Chondrocyte (in vitro differentiated cells): ENCODE measurements around the gene PIGV. TPM values are rescaled to one million over a fixed set of nuclear protein-coding genes. Genes with fewer than 3 reads are reported as not detected.

ENCODE experiments used
- DNase-seq: peaks from one replicate; pipeline ENCODE4 v3.0.0; 2021; ENCODE audit warnings: mixed read lengths, low spot score
- H3K27ac Mint-ChIP-seq: one replicate; pipeline ENCODE4 v1.8.0; 2021; ENCODE audit warnings: mild to moderate bottlenecking, moderate library complexity, mixed read lengths; ENCODE audit not compliant: unreplicated experiment
- H3K27me3 Mint-ChIP-seq: 2 replicates; pipeline ENCODE4 v1.8.0; 2021; ENCODE audit warnings: low read depth, mixed read lengths
- H3K36me3 Mint-ChIP-seq: 2 replicates; pipeline ENCODE4 v1.8.0; 2021; ENCODE audit warnings: low read depth, mixed read lengths
- H3K4me1 Mint-ChIP-seq: 2 replicates; pipeline ENCODE4 v1.8.0; 2021; ENCODE audit warnings: low read depth, mild to moderate bottlenecking, mixed read lengths
- H3K4me3 Mint-ChIP-seq: one replicate; pipeline ENCODE4 v1.8.0; 2021; ENCODE audit warnings: mild to moderate bottlenecking, moderate library complexity, mixed read lengths; ENCODE audit not compliant: unreplicated experiment
- H3K9me3 Mint-ChIP-seq: 2 replicates; pipeline ENCODE4 v1.8.0; 2021; ENCODE audit warnings: low read depth, mixed read lengths
- CTCF ChIP-seq: fragments of 200-600 bp; sonication (generic); IDR thresholded peaks from 2 replicates; pipeline ENCODE4 v1.5.0; 2021; ENCODE audit warnings: antibody characterized with exemption, mild to moderate bottlenecking, moderate library complexity
- total RNA-seq: library from RNA; stranded (reverse); gene quantifications from 3 replicates; pipeline ENCODE4 v1.2.1, GENCODE V29; 2021

The PIGV gene
- total RNA-seq, 1 donor from 2014 or later: 12.4 TPM

GRCh38 chr1:26822737-26823395 lies 35.1 kb downstream of the PIGV start:
- Mint-ChIP-seq H3K4me1 (peaks cover 13% of the 10 kb centered on the region), H3K4me3 (no peak overlapping the region), H3K9me3 (no peaks in the 10 kb centered on the region), H3K27me3 (no peaks in the 10 kb centered on the region), H3K36me3 (no peaks in the 10 kb centered on the region), H3K27ac (no peak overlapping the region)
- no peak for DNase-seq
- no peak for TF ChIP-seq CTCF

- no peak for TF ChIP-seq CTCF
- DNase-seq: no peak
- Mint-ChIP-seq H3K4me3 (no peak overlapping the region), H3K36me3 (no peaks in the 10 kb centered on the region), H3K4me1 (peaks cover 31% of the 10 kb centered on the region), H3K27me3 (no peaks in the 10 kb centered on the region), H3K9me3 (no peaks in the 10 kb centered on the region), H3K27ac (peak overlapping the region; percentile 53)
Measured at GRCh38 chr1:26824731-26825130, 37.0 kb downstream of the PIGV start.

- DNase-seq: no peak
- Mint-ChIP-seq H3K4me1 (peaks cover 31% of the 10 kb centered on the region), H3K4me3 (peak within 1 kb of the TSS; percentile 88), H3K27me3 (no peaks in the 10 kb centered on the region), H3K36me3 (no peaks in the 10 kb centered on the region), H3K27ac (peak within 1 kb of the TSS; percentile 78), H3K9me3 (no peaks in the 10 kb centered on the region)
- TF ChIP-seq CTCF: peak; percentile 75
Measured at GRCh38 chr1:26826261-26827105, 38.7 kb downstream of the PIGV start, which contains the start of gene ZDHHC18. ZDHHC18 (plus strand) TSS chr1:26826688; CDS start chr1:26826805, 117 bp downstream.

GRCh38 chr1:26827106-26827604 lies 39.4 kb downstream of the PIGV start:
- DNase-seq: no peak

More at GRCh38 chr1:26827106-26827604, 39.4 kb downstream of the PIGV start:
- no peaks in the 10 kb centered on the region for H3K27me3 Mint-ChIP-seq
- TF ChIP-seq CTCF: no peak
- H3K4me1 Mint-ChIP-seq: peaks cover 31% of the 10 kb centered on the region
- H3K9me3 Mint-ChIP-seq: no peaks in the 10 kb centered on the region
- H3K27ac Mint-ChIP-seq: peak overlapping the region; percentile 78
- no peaks in the 10 kb centered on the region for H3K36me3 Mint-ChIP-seq
- peak overlapping the region; percentile 87 for H3K4me3 Mint-ChIP-seq
